NCI-H774 (cell line): ENCODE results near the gene PRR12.
"Not testable (repeated sequence)": the region's sequence is repeated elsewhere in the genome, so short reads cannot be mapped to it uniquely, and the experiment has no call there.

Experiments used
- DNase-seq: peaks from one replicate; lab custom pipeline; 2025; lab: John Stamatoyannopoulos, UW

Gene PRR12

DNA sequence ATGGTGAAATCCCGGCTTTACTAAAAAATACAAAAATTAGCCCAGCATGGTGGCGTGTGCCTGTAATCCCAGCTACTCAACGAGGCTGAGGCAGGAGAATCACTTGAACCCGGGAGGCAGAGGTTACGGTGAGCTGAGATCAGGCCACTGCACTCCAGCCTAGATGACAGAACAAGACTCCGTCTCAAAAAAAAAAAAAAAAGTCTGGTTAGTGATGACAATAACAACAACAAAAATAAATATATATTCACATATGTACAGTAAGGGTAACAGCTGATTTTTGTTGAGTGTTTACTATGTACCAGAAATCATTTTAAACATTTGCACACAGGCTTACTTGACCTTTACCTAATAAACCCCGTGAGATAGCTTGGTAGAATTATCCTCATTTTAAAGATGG lies 26.0 kb downstream of the PRR12 start:
- DNase-seq, result no peak

- not testable (repeated sequence) for DNase-seq
Measured at GRCh38 chr19:49617860-49618259, 26.9 kb downstream of the PRR12 start.

GRCh38 chr19:49624967-49625910 lies 34.3 kb downstream of the PRR12 start:
- no peak for DNase-seq

- no peak for DNase-seq
Measured at GRCh38 chr19:49626226-49626625, 35.2 kb downstream of the PRR12 start.

DNA sequence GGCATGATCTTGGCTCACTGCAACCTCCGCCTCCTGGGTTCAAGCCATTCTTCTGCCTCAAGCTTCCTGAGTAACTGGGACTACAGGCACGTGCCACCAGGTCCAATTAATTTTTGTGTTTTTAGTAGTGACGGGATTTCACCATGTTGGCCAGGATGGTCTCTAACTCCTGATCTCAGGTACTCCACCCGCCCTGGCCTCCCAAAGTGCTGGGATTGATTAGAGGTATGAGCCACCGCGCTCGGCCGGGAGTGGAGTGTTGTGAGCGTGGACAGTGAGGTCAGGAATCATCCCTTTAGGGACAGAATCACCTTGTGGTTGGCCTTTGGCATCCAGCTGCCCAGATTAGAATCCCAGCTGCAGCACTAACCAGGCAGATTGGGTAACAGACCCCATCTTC lies 38.7 kb downstream of the PRR12 start:
- no peak for DNase-seq

DNA sequence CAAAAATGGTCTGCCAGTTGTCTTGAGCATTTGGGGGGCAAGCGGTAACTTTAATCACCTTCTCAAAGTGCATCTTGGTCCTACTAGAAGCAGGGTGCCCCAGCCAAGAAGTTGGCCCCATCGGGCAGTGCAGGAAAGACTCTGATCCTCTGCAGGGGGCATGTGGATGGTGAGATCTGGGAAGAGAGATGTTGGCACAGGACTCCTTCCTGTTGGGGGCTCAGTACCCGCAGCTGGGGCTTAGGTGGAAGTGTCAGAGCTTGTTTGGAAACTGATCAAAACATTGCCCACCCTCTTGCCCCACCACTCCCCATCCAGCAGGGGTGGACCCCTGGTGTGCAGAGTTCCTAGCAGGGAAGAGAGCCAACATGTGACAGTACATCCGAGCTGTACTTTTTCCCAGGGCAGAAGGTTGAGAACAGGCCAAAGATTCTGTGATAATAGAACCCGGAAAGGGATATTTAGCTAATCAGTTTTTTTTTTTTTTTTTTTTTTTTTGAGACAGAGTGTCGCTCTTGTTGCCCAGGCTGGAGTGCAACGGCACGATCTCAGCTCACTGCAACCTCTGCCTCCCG lies 40.1 kb downstream of the PRR12 start:
- DNase-seq, result no peak

GRCh38 chr19:49631610-49632192 lies 40.7 kb downstream of the PRR12 start:
- DNase-seq, result no peak

- no peak for DNase-seq
Measured at GRCh38 chr19:49632576-49632975, 41.6 kb downstream of the PRR12 start.

DNA sequence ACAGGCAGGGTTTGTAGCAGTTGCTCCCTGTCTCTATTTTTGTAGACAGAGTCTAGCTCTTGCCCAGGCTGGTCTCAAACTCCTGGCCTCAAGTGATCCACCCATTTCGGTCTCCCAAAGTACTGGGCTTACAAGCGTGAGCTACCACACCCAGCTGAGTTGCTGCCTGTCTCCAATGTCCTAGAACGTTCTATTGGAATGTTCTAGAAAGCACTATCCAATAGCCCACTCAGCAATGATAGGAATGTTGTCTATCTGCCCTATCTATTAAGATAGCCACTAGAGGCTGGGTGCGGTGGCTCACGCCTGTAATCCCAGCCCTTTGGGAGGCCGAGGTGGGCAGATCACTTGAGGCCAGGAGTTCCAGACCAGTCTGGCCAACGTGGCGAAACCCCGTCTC lies 42.3 kb downstream of the PRR12 start:
- not testable (repeated sequence) for DNase-seq

- no peak for DNase-seq
Measured at GRCh38 chr19:49635530-49636232, 44.7 kb downstream of the PRR12 start.

DNA sequence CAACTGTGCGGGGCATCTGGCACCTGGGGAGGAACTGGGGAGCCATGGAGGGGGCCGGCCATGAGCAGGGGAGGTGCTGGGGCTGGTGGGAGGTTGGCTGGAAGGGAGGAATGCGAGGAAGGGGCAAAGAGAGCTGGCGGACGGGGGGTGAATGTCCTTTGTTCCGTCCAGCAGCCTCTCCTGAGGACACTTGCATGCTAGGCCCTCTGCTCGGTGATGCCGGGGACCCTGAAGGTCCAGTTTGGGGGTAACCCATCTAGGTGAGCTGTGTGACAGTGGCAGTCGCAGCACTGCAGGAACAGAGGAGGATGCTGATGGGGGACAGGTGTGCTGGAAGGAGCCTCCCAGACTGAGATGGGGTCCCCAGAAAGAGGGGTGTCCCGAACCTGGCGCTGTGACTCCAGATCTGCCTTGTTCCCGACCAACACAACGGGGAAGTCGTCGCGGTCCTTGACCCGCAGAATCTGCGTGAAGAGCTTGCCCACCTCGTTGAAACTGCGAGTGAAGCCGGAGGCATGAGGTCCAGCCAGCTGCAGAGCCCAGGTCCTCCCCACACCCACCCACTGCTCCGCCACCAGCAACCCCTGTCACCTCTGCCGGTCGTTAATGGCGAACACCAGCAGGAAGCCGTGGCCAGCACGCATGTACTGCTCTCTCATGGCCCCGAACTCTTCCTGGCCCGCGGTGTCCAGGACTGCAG lies 45.4 kb downstream of the PRR12 start:
- DNase-seq, result no peak

GRCh38 chr19:49637821-49638738 lies 47.1 kb downstream of the PRR12 start:
- DNase-seq, result no peak

GRCh38 chr19:49639401-49640112 lies 48.6 kb downstream of the PRR12 start:
- no peak for DNase-seq

- peak; percentile 99 for DNase-seq
Measured at GRCh38 chr19:49640113-49640898, 49.3 kb downstream of the PRR12 start, which contains the start of gene RRAS. TSS of gene RRAS (minus strand) at chr19:49640143. CDS start at chr19:49640098, 45 bp downstream.

DNA sequence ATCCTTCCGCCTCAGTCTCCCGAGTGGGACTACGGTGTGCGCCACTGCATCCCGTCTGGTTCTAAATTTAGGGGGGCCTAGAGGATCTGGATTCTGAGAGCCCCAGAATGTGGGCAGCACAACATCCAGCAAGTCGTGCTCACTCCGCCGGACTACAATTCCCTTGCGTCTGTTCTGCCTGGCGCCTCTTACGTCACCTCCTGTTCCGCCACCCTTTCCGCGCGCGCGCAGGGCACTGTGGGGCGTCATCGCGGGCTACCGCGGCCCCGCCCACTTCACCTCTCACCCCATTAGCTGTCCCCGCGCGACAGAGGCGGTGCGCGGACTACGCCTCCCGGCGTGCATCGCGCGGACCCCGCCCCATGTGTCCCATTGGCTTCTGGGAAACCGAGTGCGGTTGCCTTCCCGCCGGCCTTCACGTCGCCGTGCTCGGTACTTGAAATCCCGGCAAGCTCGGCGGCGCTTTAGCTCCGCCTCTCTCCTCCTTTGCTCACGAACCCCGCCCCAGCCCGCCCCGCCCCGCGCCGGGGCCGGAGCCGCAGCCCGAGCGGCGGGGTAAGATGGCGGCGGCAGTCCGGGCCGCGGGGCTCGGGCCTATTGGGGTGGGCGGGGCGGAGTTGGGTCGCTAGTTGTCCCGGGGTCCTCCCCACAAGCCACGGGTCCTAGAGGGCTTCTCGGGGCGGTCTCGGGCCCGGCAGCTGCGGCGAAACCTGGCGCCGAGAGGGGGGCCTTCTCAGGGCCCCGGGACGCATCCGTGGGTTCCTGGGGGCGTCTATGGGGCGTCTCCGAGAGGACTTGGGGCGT lies 50.9 kb downstream of the PRR12 start, which contains the start of gene SCAF1:
SCAF1 (plus strand) TSS at position 522 of the 804 bp plus-strand sequence. CDS start 2,818 bp downstream, outside the sequence.
- DNase-seq, result peak; percentile 99

DNA sequence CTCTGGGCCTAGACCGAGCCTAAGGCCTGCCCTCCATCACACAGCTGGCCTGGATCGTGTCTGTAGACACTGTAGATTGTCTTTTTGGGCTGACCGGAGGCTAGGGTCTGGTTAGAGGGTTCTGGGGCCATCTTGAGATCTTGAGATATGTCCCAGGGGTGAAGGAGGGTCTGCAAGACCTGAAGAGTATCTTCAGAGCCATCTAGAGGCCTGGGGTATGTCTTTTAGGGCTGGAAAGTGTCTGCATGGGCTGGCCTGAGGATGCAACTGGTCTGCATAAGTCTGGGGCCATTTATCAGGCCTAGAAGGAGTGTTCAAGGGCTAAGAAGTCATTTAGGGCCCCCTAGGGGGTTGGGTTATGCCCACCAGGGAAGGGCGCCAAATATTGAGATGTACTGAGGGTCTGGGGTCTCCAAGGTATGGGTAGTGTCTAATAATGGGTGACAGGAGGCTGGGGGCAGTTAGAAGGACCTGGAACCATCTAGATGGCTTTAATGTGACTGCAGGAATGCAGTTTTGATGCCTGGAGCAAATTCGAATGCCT lies 51.6 kb downstream of the PRR12 start:
- no peak for DNase-seq

- DNase-seq, result no peak
Measured at GRCh38 chr19:49643466-49643865, 52.5 kb downstream of the PRR12 start.

DNA sequence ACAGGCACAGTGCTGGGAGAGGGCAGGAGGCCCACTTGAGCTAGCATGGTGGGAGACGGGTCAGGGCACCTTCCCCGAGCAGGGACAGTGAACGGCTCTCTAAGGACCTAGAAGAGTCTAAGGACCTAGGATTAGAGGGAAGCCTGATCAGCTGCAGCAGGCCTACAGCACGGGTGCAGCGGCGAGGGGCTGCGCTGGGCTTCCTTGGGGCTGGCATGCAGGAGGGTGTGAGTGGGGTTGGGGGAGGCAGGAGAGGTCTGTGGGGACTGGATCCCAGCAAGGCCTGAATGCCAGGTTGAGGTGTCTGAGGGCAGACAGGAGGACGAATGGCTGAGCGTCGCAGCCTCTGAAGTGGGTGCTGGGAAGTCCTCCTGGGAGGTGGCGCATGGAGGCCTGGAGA lies 54.6 kb downstream of the PRR12 start:
- DNase-seq, result no peak
